ENCODE measurements around the gene WDR4.
"Not testable (repeated sequence)": the region's sequence is repeated elsewhere in the genome, so short reads cannot be mapped to it uniquely, and the experiment has no call there.

Gene WDR4

GRCh38 chr21:42878993-42879787, at the start of gene WDR4:
Gene WDR4 (minus strand): TSS chr21:42879539. CDS start chr21:42879495, 44 bp downstream.
- peak; percentile 96 to 98 for DNase-seq (ENCODE audit: extremely low read depth in 1 of 2, low read depth in 1 of 2)

DNA sequence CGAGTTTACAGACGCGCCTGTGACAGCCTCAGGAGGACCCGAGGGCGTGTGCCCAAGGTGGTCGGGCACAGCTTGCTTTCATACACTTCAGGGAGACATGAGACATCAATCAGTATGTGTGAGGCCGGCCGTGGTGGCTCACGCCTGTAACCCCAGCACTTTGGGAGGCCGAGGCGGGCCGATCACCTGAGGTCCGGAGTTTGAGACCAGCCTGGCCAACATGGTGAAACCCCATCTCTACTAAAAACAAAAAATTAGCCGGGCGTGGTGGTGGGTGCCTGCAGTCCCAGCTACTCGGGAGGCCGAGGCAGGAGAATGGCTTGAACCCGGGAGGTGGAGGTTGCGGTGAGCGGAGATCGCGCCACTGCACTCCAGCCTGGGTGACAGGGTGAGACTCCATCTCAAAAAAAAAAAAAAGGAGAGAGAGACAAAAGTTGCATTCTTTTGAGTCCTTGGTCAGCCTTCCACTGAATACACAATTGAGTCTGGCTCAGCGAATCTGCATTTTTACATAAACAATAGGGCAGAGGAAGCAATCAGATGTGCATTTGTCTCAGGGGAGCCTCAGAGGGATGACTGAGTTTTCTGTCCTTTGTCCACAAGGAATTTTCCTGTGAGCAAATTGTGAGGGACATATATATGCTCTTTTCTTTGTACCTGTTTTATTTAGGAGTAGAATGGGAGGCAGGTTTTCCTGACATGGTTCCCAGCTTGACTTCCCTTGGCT, 48.3 kb upstream of the WDR4 start:
- DNase-seq (ENCODE audit: extremely low read depth in 1 of 2, low read depth in 1 of 2), result not testable (repeated sequence)

DNA sequence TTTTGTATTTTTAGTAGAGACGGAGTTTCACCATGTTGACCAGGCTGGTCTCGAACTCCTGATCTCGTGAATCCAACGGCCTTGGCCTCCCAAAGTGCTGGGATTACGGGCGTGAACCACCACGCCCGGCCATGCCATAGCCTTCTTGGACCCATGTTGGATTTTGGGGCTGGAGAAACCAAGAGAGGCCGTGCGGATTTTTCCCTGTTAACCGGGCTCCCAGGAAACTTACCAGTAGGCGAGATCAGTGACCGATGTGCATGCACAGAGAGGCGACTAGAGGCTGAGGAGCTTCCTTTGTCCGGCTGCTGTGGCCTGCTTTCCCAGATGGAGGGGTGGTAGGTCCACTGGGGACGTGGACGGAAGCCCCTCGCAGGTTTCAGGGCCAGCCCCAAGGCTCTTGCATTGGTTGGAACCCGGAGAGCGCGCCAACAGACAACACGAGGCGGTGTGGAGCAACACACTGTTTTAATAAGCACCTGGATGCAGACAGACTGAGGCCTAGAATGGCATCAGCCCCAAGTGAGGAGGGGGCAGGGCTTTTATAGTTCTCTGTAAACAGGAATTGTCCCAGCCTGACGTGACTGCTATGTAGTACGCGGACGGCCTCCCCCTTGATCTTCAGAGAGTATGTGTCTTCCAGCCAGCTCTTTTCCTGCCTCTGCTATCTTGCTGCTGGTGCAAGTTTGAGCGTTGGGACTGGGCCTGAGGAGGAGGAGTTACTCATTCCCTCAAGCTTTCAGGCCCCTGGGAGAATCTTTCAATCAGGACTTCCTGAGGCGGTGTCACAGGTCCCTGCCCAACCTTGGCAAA, 46.0 kb upstream of the WDR4 start, which contains the start of gene ERVH48-1:
TSS of gene ERVH48-1 (minus strand) at position 517 of the 813 bp plus-strand sequence. CDS start 6,624 bp downstream, outside the sequence.
- no peak for DNase-seq (ENCODE audit: extremely low read depth in 1 of 2, low read depth in 1 of 2)

- no peak for DNase-seq (ENCODE audit: extremely low read depth in 1 of 2, low read depth in 1 of 2)
These were observed 45.1 kb upstream of the WDR4 start for GRCh38 chr21:42924433-42924751.

DNA sequence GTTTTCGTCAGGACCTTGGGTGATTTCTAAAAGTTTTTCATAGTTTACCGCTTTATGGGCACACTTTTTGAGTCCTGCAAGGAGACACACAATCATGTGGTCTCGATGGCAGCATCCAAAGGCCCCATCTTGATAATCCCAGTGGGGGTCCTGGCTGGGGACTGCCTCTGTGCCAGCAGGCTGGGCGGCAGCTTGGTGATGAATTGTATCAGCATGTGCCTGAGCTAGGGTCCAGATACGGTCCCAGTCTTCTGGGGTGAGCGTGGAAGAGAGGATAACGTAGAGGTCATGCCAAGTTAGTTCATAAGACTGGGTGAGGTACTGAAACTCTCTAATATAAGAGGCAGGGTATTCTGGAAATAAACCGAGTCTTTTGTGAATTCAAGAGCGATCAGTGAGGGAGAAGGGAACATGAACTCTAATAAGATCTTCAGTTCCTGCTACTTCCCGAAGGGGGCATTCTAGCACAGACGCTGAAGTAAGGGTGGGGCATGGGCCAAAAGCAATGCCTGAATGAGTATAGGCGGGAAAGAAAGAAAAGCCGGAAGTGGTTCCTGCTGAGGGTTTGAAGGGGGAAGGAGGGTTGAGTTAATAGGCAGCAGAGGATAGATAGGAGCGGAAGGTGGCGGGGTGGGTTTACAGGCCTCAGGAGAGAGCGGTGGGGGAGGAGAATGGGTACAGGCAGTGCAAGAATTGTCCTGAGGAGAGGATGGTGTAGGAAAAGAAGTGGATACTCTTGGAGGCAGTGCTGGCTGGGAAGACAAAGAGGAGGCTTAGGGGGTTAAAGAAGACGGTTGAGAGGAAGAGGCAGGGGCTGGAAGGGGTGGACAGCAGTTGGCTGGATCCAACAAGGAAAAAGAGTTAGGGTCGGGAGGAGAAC, 44.5 kb upstream of the WDR4 start:
- DNase-seq (ENCODE audit: extremely low read depth in 1 of 2, low read depth in 1 of 2), result peak; percentile 18 to 32

DNA sequence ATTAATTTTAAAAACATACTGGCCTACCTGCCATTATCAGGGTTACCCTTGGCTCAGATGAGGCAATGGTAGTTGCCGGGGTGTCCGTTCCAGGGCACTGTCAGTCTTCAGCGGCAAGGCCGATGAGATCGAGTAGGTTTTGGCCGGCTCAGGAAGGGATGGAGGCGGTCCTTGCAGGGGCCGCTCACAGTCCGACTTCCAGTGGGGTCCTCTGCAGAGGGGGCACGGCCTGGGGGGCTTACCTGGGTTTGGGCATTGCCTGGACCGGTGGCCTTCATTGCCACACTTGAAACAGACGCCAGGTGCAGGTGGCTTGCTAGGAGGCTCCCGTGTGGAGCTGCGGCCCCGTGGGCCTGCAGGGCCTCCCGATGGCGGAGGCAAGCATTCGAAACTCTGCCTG, 43.6 kb upstream of the WDR4 start:
- DNase-seq (ENCODE audit: extremely low read depth in 1 of 2, low read depth in 1 of 2), result no peak

- DNase-seq (ENCODE audit: extremely low read depth in 1 of 2, low read depth in 1 of 2), result no peak
These were observed 42.6 kb upstream of the WDR4 start for GRCh38 chr21:42921927-42922326.

GRCh38 chr21:42918291-42918690, 39.0 kb upstream of the WDR4 start:
- DNase-seq (ENCODE audit: extremely low read depth in 1 of 2, low read depth in 1 of 2), result no peak

DNA sequence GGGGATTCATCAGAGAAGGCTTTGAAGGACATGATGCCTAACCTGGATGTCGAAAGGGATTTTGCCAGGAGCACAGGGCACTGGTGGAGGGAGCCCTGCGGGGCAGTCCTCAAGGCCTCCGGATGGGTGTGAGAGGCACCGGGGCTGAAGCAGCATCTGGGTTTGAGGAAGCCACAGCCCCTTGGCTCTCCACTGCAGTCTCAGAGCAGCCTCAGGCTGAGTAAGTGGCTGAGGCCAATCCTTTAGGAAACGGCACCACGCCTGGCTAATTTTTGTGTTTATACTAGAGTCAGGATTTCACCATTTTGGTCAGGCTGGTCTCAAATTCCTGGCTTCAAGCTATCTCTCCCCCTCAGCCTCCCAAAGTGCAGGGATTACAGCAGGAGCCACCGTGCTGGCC, 34.1 kb upstream of the WDR4 start:
- DNase-seq (ENCODE audit: extremely low read depth in 1 of 2, low read depth in 1 of 2), result no peak

DNA sequence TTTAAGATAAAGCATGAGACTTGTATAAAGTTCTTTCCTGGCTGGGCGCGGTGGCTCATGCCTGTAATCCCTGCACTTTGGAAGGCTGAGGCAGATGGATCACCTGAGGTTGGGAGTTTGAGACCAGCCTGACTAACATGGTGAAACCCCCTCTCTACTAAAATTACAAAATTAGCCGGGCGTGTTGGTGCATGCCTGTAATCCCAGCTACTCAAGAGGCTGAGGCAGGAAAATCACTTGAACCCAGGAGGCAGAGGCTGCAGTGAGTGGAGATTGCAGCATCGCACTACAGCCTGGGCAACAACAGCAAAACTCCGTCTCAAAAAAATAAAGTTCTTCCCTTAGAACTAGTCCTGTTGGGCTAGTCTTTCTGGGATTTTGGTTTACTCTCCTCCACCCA, 32.6 kb upstream of the WDR4 start:
- DNase-seq (ENCODE audit: extremely low read depth in 1 of 2, low read depth in 1 of 2), result not testable (repeated sequence)

- not testable (repeated sequence) for DNase-seq (ENCODE audit: extremely low read depth in 1 of 2, low read depth in 1 of 2)
These were observed 29.1 kb upstream of the WDR4 start for GRCh38 chr21:42908484-42908883.

- DNase-seq (ENCODE audit: extremely low read depth in 1 of 2, low read depth in 1 of 2), result no peak
These were observed 26.9 kb upstream of the WDR4 start for GRCh38 chr21:42906233-42906632.

DNA sequence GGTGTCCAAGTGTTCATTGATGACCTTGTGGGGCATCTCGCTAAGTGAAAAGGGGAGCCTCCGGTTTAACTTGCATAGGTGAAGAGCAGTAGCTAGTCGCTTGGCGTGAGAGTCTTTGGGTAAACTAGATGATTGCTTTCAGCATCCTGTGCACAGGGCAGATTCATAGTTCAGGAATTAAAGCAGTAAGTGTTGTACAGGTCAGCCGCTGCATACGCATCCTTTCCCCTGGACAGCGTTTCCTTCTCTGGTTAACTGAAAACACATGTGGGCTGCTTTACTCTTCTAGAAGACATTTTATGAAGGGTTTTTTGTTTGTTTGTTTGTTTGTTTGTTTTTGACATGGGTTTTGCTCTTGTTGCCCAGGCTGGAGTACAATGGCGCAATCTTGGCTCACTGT, 25.9 kb upstream of the WDR4 start:
- no peak for DNase-seq (ENCODE audit: extremely low read depth in 1 of 2, low read depth in 1 of 2)

GRCh38 chr21:42903817-42904216, 24.5 kb upstream of the WDR4 start:
- DNase-seq (ENCODE audit: extremely low read depth in 1 of 2, low read depth in 1 of 2), result no peak

DNA sequence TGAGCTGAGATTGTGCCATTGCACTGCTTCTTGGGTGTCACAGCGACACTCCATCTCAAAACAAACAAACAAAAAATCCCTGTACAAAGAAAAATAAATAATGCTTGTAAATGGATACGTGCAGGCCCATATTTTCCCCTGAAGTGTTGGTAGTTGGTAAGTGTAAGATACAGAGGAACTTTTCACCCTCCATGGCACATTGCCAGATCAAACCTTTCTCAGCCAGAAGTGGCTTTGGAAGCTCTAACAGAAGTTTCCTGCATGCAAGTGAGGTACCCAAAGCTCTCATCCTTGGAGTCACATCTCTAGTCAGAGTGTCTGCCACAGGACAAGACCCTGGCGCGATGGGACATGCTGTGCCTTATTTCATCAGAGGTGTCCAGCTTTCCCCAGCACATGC, 21.1 kb upstream of the WDR4 start:
- DNase-seq (ENCODE audit: extremely low read depth in 1 of 2, low read depth in 1 of 2), result no peak

DNA sequence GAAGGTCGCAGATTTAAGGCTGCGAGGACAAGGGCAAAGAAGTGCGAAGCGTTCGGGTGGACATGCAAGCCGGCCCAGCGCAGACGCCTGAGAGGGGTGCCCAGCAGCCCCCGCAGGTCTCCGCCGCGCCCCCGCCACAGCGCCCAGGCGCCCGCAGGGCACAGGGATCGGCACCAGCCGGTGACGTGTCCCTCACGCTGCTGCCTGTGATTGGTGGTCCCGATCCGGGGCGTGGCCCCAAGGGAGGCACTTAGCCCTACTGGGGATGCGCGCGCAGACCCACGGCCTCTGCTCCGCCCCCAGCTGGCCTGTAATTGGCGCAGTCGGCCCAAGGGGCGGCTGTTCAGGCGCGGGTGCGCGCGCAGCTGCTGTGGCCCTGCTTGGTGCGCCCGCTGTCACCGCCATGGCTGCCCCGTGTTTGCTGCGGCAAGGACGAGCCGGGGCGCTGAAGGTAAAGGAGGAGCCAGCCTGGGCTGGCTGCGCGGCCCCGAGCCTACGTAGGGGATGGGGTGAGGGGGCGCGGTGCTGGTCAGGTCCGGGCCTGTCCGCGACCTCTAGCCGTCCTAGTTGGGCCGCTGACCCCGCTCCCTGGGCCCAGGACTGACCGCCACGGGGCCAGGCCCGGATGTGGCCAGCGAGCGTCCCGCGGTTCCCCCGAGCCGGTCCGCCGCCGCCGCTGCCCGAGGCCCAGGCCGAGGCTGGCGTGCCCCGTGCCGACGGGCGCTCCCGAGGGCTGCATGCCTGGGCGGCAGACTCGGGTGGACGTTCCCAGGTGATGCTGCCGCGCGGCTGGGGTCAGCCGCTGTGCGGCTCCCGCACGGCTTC, 13.8 kb upstream of the WDR4 start, which contains the start of gene NDUFV3:
TSS of gene NDUFV3 (plus strand) at position 379 of the 825 bp plus-strand sequence. CDS start at position 404, 25 bp downstream.
- peak; percentile 99 to 100 for DNase-seq (ENCODE audit: extremely low read depth in 1 of 2, low read depth in 1 of 2)

DNA sequence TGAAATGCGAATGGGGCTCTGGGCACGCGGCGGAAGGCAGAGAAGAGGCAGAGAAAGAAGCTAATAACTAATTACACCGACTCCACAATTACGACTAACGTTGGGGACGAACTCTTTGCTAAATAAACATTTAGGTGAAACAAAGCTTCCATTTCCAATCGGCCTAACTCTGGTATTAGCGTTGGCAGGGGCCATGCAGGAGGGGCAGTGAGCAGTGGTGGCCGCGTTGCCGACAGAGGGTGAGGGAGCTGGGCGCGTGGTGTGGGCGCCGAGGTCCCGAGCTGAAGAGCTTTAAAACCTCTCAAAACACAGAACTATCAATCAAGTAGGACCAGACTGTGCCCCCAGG, 13.2 kb upstream of the WDR4 start:
- DNase-seq (ENCODE audit: extremely low read depth in 1 of 2, low read depth in 1 of 2), result no peak

DNA sequence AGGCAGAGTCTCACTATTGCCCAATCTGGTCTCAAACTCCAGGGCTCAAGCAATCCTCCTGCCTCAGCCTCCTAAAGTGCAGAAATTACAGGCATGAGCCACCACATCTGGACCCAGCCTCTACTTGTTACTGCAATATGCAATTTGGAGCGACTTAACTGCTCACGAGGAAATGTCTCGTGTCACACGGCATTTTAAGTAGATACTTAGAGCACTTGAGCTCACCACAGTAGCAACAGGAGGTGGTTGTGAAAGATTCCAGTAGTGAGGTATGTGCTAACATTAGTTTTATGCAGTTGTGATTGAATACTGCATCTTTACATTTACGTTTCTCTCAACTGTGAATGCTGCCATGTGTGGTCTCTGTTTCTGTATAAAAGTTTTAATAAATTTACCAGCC, 8.0 kb upstream of the WDR4 start:
- no peak for DNase-seq (ENCODE audit: extremely low read depth in 1 of 2, low read depth in 1 of 2)

GRCh38 chr21:42883921-42884320, 4.6 kb upstream of the WDR4 start:
- DNase-seq (ENCODE audit: extremely low read depth in 1 of 2, low read depth in 1 of 2), result no peak

- no peak for DNase-seq (ENCODE audit: extremely low read depth in 1 of 2, low read depth in 1 of 2)
These were observed 1.0 kb upstream of the WDR4 start for GRCh38 chr21:42880352-42880751.

Data from activated CD8-positive, alpha-beta memory T cell treated with anti-CD3 and anti-CD28 coated beads for 1 hour (primary cell).